ENCODE measurements around the gene TP53TG3. TPM values are rescaled to one million over a fixed set of nuclear protein-coding genes. Genes with fewer than 3 reads are reported as not detected.
"Not testable (repeated sequence)": the region's sequence is repeated elsewhere in the genome, so short reads cannot be mapped to it uniquely, and the experiment has no call there.

TP53TG3 gene
- not detected in 2 replicates for total RNA-seq
- polyA plus RNA-seq = not detected in 2 replicates

- not testable (repeated sequence) for H3K9me3 ChIP-seq (ENCODE audit: low read depth); H3K4me3 ChIP-seq; H3K27me3 ChIP-seq; H3K4me1 ChIP-seq (ENCODE audit: low read depth); H3K27ac ChIP-seq; H3K36me3 ChIP-seq; DNase-seq (ENCODE audit: low read depth in 1 of 2, low spot score in 1 of 2)
Measured at GRCh38 chr16:32676065-32676464, at the start of gene TP53TG3. Gene TP53TG3 (minus strand): TSS chr16:32676165. CDS start chr16:32676097, 68 bp downstream.

GRCh38 chr16:32650876-32651275 lies 25.1 kb downstream of the TP53TG3 start:
- H3K36me3 ChIP-seq; H3K27ac ChIP-seq; DNase-seq (ENCODE audit: low read depth in 1 of 2, low spot score in 1 of 2); H3K4me3 ChIP-seq; H3K9me3 ChIP-seq (ENCODE audit: low read depth); H3K27me3 ChIP-seq; H3K4me1 ChIP-seq (ENCODE audit: low read depth): not testable (repeated sequence)

DNA sequence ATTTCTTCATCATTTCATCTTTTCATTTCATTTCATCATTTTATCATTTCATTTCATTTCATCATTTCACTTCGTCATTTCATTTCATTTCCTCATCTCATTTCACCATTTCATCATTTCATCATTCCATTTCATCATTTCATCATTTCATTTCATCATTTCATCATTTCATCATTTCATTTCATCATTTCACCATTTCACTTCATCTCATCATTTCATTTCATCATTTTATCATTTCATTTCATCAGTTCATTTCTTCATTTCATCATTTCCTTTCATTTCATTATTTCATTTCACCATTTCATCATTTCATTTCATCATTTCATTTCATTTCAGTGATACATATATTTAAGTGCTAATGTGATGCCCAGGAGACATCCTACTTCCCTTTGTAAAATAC lies 28.4 kb downstream of the TP53TG3 start:
- H3K4me3 ChIP-seq = not testable (repeated sequence)

GRCh38 chr16:32646780-32647179 lies 29.2 kb downstream of the TP53TG3 start:
- not testable (repeated sequence) for H3K27me3 ChIP-seq; DNase-seq (ENCODE audit: low read depth in 1 of 2, low spot score in 1 of 2); H3K4me1 ChIP-seq (ENCODE audit: low read depth); H3K36me3 ChIP-seq; H3K4me3 ChIP-seq; H3K27ac ChIP-seq; H3K9me3 ChIP-seq (ENCODE audit: low read depth)

More for the DNA sequence above, 28.4 kb downstream of the TP53TG3 start:
- H3K9me3 ChIP-seq (ENCODE audit: low read depth); H3K36me3 ChIP-seq; H3K27me3 ChIP-seq; H3K27ac ChIP-seq; H3K4me1 ChIP-seq (ENCODE audit: low read depth); DNase-seq (ENCODE audit: low read depth in 1 of 2, low spot score in 1 of 2): not testable (repeated sequence)

DNA sequence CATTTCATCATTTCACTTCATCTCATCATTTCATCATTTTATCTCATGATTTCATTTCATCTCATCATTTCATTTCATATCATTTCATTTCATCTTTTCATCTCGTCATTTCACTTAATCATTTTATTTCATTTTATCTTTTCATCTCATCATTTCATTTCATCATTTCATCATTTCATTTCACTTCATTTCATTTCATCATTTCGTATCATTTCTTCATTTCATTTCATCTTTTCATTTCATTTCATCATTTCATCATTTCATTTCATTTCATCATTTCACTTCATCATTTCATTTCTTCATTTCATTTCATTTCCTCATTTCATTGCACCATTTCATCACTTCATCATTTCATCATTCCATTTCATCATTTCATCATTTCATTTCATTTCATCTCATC lies 29.8 kb downstream of the TP53TG3 start:
- not testable (repeated sequence) for H3K36me3 ChIP-seq; H3K4me1 ChIP-seq (ENCODE audit: low read depth); H3K9me3 ChIP-seq (ENCODE audit: low read depth); H3K27me3 ChIP-seq; H3K27ac ChIP-seq; H3K4me3 ChIP-seq; DNase-seq (ENCODE audit: low read depth in 1 of 2, low spot score in 1 of 2)

- not testable (repeated sequence) for H3K9me3 ChIP-seq (ENCODE audit: low read depth); H3K4me1 ChIP-seq (ENCODE audit: low read depth); H3K27me3 ChIP-seq; H3K4me3 ChIP-seq; H3K27ac ChIP-seq; DNase-seq (ENCODE audit: low read depth in 1 of 2, low spot score in 1 of 2); H3K36me3 ChIP-seq
Measured at GRCh38 chr16:32645278-32645908, 30.6 kb downstream of the TP53TG3 start.

GRCh38 chr16:32644715-32645114 lies 31.2 kb downstream of the TP53TG3 start:
- H3K27ac ChIP-seq; H3K36me3 ChIP-seq; H3K4me1 ChIP-seq (ENCODE audit: low read depth); DNase-seq (ENCODE audit: low read depth in 1 of 2, low spot score in 1 of 2); H3K9me3 ChIP-seq (ENCODE audit: low read depth); H3K27me3 ChIP-seq; H3K4me3 ChIP-seq: not testable (repeated sequence)

DNA sequence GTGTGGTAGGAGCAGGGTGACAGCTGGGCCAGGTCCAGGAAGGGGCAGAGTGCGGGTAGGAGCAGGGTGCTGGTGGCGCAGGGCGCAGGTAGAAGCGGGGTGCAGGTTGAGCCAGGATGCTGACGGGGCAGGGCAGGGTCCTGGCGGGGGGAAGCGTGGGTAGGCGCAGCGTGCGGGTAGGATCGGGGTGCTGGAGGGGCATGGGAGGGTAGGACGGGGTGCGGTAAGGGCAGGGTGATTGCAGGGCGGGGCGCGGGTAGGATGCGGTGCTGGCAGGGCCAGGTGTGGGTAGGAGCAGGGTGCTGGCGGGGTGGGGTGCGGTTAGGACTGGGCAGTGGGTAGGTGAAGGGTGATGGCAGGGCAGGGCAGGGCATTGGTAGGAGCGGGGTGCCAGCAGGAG lies 38.4 kb downstream of the TP53TG3 start:
- H3K27ac ChIP-seq; H3K9me3 ChIP-seq (ENCODE audit: low read depth); H3K4me1 ChIP-seq (ENCODE audit: low read depth); DNase-seq (ENCODE audit: low read depth in 1 of 2, low spot score in 1 of 2); H3K4me3 ChIP-seq; H3K27me3 ChIP-seq; H3K36me3 ChIP-seq: not testable (repeated sequence)

DNA sequence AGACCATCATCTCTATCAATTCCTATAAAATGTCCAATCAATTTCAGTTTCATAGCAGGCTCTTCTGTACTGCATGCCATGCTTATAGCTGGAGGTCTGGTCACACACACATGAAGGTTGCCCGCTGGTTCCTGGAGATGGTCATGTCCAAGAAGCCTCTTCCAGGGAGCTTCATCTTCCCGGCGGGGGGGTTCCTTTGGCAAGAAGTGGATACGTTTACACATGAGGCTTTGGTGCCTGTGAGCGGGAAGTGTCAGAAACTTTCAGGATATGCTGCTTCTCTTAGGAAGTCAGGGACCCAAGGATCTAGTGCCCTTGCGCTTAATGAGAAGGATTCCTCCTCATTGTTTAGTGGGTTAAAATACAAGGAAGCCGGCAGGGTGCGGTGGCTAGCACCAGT lies 43.9 kb downstream of the TP53TG3 start:
- DNase-seq (ENCODE audit: low read depth in 1 of 2, low spot score in 1 of 2); H3K4me1 ChIP-seq (ENCODE audit: low read depth); H3K36me3 ChIP-seq; H3K9me3 ChIP-seq (ENCODE audit: low read depth); H3K27me3 ChIP-seq; H3K4me3 ChIP-seq; H3K27ac ChIP-seq: not testable (repeated sequence)

Data from cardiac muscle cell (in vitro differentiated cells and primary cell).